Heart left ventricle (tissue), 16 donors: ENCODE measurements around the gene ZNF488. TPM values are rescaled to one million over a fixed set of nuclear protein-coding genes. Genes with fewer than 3 reads are reported as not detected.

Experiments
- ATAC-seq, 4 donors: fragments of 200-7000 bp; cut with Tn5 transposase; one replicate each; pipeline ENCODE4 v1.9.1; 2020 to 2022; ENCODE audit warnings: moderate library complexity in 4 of 4, mild to moderate bottlenecking in 3 of 4, moderate number of reproducible peaks in 1 of 4
- DNase-seq, 5 donors: peaks; one replicate each; pipeline ENCODE4 v3.0.0-alpha.2; 2020
- H3K27ac ChIP-seq, 12 donors: fragments of 200-600 bp; sonication (generic) in 4 of 12; one replicate each; pipeline versions ENCODE4 v1.5.0 to v1.8.0; 2016 to 2022; ENCODE audit warnings: mild to moderate bottlenecking in 2 of 12
- H3K27me3 ChIP-seq, 9 donors: fragments of 200-600 bp; sonication (generic) in 2 of 9; one replicate each; pipeline versions ENCODE4 v1.5.1 to v1.8.0; 2016 to 2022; ENCODE audit warnings: mild to moderate bottlenecking in 3 of 9
- H3K36me3 ChIP-seq, 9 donors: fragments of 200-600 bp; sonication (generic) in 2 of 9; one replicate each; pipeline versions ENCODE4 v1.5.0 to v1.8.0; 2018 to 2022; ENCODE audit warnings: mild to moderate bottlenecking in 2 of 9
- H3K4me1 ChIP-seq, 12 donors: fragments of 200-600 bp; sonication (generic) in 4 of 12; one replicate each; pipeline versions ENCODE4 v1.5.0 to v1.8.0; 2016 to 2022; ENCODE audit warnings: mild to moderate bottlenecking in 3 of 12
- H3K4me3 ChIP-seq, 12 donors: fragments of 200-600 bp; sonication (generic) in 4 of 12; one replicate each; pipeline versions ENCODE4 v1.5.0 to v1.8.0; 2017 to 2022; ENCODE audit warnings: mild to moderate bottlenecking in 9 of 12, moderate library complexity in 4 of 12
- H3K9me3 ChIP-seq, 12 donors: fragments of 200-600 bp; sonication (generic) in 4 of 12; one replicate each; pipeline versions ENCODE4 v1.5.0 to v1.8.0; 2016 to 2022; ENCODE audit warnings: mild to moderate bottlenecking in 1 of 12
- CTCF ChIP-seq, 12 donors: fragments of 200-600 bp; sonication (generic) in 4 of 12; IDR thresholded peaks; one replicate each; pipeline versions ENCODE4 v1.5.0 to v1.8.0; 2018 to 2022; ENCODE audit warnings: antibody characterized with exemption in 12 of 12, mild to moderate bottlenecking in 5 of 12
- POLR2A ChIP-seq, 2 donors: fragments of 450-650 bp; IDR thresholded peaks; one replicate each; pipeline ENCODE4 v1.6.1; 2017; ENCODE audit warnings: antibody characterized with exemption in 2 of 2, mild to moderate bottlenecking in 2 of 2, moderate library complexity in 2 of 2
- WGBS, 4 donors: extraction: QIAGEN DNeasy Blood & Tissue Kit in 2 of 4; methylation state at CpG; one replicate each; pipeline versions ENCODE4 v1.1.5 to v1.1.7; 2013 to 2018; 5-methylcytosine and 5-hydroxymethylcytosine counted together
- intact Hi-C, 10 donors: fragments of 100-400 bp; cut with DNase I; formaldehyde crosslinking; loops; one replicate each; pipeline versions ENCODE4 v1.11.1 to v1.14.2; 2022
- polyA plus RNA-seq, 2 donors: library from polyadenylated mRNA; stranded (reverse); fragments of 200-250 nt; gene quantifications; one replicate each; pipeline ENCODE4 v1.2.3, GENCODE V29; 2013
- total RNA-seq, 9 donors: library from RNA; depleted of rRNA in 2 of 9; stranded (reverse); fragments of >200 nt in 2 of 9; fragmentation: NEBNext Ultra II Directional in 3 of 9; extraction: Animal tissue kit (Norgen Biotek cat#: 25700) in 3 of 9; gene quantifications; one replicate each; pipeline versions ENCODE4 v1.1.0 to v1.2.4, GENCODE V29; 2016 to 2023
- donor health status: ischemic (EF 13 %, LVEDD 7.1; RV severe dilation, severe dysfunction).
- donor health status: healthy with polysubstance abuse.
- donor health status: DM: no; HTN: yes; CAD: no.
- donor health status: DM: no; HTN: no; CAD: no.
- donor health status: ischemic (EF 25% LVEDD 6.9; RV normal size, moderate dysfunction).
- donor health status: ischemic (EF 25% LVEDD 5.7; RV mildly dilated, moderate dysfunction).
- donor health status: healthy.
- donor health status: DM: yes; HTN: yes; CAD: no.
- donor health status: ischemic (EF 35%, LVEDD 5.7; RV mildly dilated, moderate dysfunction).
- donor health status: nonischemic (EF 11% LVEDD 7.7; RV severe dilation, severe dysfunction).
- donor health status: DM: yes; HTN: yes; CAD: no.
- donor health status: PGD.
- donor health status: ischemic (EF 29% LVEDD 5.4; RV normal size, mild dysfunction).
- donor health status: nonischemic (EF 23%, LVEDD 6.1; RV moderate dilation, normal function).

The ZNF488 gene
- total and polyA plus RNA-seq, 11 donors = 0.06 to 0.25 (median 0.08) TPM; not detected in 6

DNA sequence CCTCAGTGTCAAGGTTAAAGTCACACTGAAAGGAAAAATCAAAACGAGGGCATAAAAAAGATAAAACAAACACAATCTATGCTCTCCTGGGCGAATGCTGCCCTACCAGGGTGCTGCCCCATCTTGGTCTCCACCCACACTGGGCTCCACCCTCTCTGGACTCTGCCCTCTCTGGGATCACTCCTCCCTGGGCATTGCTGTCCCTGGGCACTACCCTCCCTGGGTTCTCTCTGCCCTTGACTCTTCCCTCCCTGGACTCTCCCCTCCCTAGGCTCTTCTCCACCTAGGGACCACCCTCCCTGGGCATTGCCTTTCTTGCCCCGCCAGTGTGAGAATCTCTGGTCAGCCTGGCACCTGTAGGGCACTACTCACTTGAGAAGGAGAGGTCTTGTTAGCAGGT, 53.3 kb downstream of the ZNF488 start:
- intact Hi-C loops = no loop called here
- H3K9me3 ChIP-seq = no peaks in the 10 kb centered on the region
- no peak overlapping the region for H3K4me3 ChIP-seq
- DNase-seq (no peak), ATAC-seq (peak in 1 of 4 donors; percentile 42)
- TF ChIP-seq CTCF (IDR thresholded peaks at IDR 0.05) = no peak
- TF ChIP-seq POLR2A (IDR thresholded peaks at IDR 0.05) = no peak
- WGBS, 4 donors = 69 to 89% (median 78%) methylated on average over 3 of the region's 3 CpGs
- H3K27ac ChIP-seq = no peak overlapping the region
- H3K27me3 ChIP-seq = no peaks in the 10 kb centered on the region
- no peaks in the 10 kb centered on the region for H3K36me3 ChIP-seq
- H3K4me1 ChIP-seq = peaks cover 0 to 10% (median 0%) of the 10 kb centered on the region in 12 donors

- no peak for ATAC-seq
- Histone ChIP-seq H3K36me3 (no peaks in the 10 kb centered on the region), H3K27me3 (no peaks in the 10 kb centered on the region), H3K9me3 (no peaks in the 10 kb centered on the region), H3K27ac (no peak overlapping the region), H3K4me3 (no peak overlapping the region), H3K4me1 (peaks cover 0 to 10% (median 0%) of the 10 kb centered on the region in 12 donors)
- 91 to 100% (median 95%) methylated on average over 3 of the region's 3 CpGs for WGBS, 4 donors
- DNase-seq = no peak
- intact Hi-C loops = no loop called here
- TF ChIP-seq POLR2A (IDR thresholded peaks at IDR 0.05) = no peak
- no peak for TF ChIP-seq CTCF (IDR thresholded peaks at IDR 0.05)
These were observed 53.7 kb downstream of the ZNF488 start for GRCh38 chr10:47330366-47330765.

DNA sequence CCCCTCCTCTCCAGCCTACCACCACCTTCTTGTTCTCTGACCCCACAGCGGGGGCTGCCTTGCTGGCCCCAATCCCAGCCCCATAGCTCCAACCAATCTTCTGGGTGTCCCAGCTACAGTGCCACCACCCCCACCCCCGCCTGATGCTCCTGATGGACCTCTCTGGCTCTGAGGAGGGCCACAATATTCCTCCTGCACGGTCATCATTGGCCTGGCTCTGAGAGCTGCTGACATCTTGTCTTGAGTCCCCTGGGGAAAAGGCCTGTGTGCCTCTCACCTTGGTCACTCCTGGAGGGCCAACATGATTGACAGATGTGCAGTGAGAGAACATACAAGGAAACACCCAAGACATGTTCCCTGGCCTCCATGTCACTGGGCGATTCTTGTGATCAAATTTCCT, 54.2 kb downstream of the ZNF488 start:
- intact Hi-C loops = no loop called here
- TF ChIP-seq POLR2A (IDR thresholded peaks at IDR 0.05) = no peak
- Histone ChIP-seq H3K4me1 (peaks cover 0 to 10% (median 0%) of the 10 kb centered on the region in 12 donors), H3K36me3 (no peaks in the 10 kb centered on the region), H3K4me3 (no peak overlapping the region), H3K27ac (no peak overlapping the region), H3K9me3 (no peaks in the 10 kb centered on the region), H3K27me3 (no peaks in the 10 kb centered on the region)
- DNase-seq (no peak), ATAC-seq (no peak)
- WGBS, 4 donors = 84 to 93% (median 88%) methylated on average over 4 of the region's 4 CpGs

GRCh38 chr10:47326927-47327330, 57.2 kb downstream of the ZNF488 start:
- no peaks in the 10 kb centered on the region for H3K36me3 ChIP-seq
- peak; percentile 69 to 88 (median 76) for ATAC-seq
- H3K4me3 ChIP-seq = no peak overlapping the region
- DNase-seq = peak in 2 of 5 donors; percentile 48 to 58
- 26 to 40% (median 28%) methylated on average over 11 of the region's 11 CpGs for WGBS, 4 donors
- H3K27me3 ChIP-seq = peaks cover 0 to 10% (median 0%) of the 10 kb centered on the region in 9 donors
- intact Hi-C loops = no loop called here
- TF ChIP-seq POLR2A (IDR thresholded peaks at IDR 0.05) (no peak), CTCF (IDR thresholded peaks at IDR 0.05) (no peak)
- peaks cover 0 to 13% (median 0%) of the 10 kb centered on the region in 12 donors for H3K4me1 ChIP-seq
- H3K27ac ChIP-seq = peak overlapping the region in 3 of 12 donors; percentile 2 to 40 (median 37)
- H3K9me3 ChIP-seq = no peaks in the 10 kb centered on the region
